GM18870 (cell line): ENCODE data around the gene LBP.
"Not testable (repeated sequence)": the region's sequence is repeated elsewhere in the genome, so short reads cannot be mapped to it uniquely, and the experiment has no call there.

Source experiments
- ATAC-seq: cut with Tn5 transposase; IDR thresholded peaks from one replicate; pipeline ENCODE4 v1.9.1; 2021; ENCODE audit warnings: moderate library complexity; ENCODE audit not compliant: unreplicated experiment

Gene LBP

GRCh38 chr20:38320221-38320620, 26.1 kb upstream of the LBP start:
- ATAC-seq = no peak

GRCh38 chr20:38321959-38322598, 24.2 kb upstream of the LBP start:
- no peak for ATAC-seq

- ATAC-seq = no peak
Observed at GRCh38 chr20:38324159-38324558, 22.1 kb upstream of the LBP start.

DNA sequence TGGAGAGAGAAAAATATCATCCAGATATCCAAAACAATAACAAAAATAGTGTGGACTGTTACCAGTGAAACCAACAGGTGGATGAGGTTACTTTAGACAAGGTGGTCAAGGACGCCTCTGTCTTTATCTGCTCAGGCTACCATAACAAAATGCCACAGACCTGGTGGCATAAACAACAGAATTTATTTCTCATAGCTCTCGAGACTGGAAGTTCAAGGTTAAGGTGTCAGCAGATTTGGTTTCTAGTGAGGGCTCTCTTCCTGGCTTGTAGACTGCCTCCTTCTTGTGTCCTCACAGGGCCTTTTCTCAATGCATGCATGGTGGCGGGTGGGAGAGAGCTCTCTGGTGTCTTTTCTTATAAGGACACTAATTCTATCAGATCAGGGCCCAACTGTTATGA, 21.1 kb upstream of the LBP start:
- no peak for ATAC-seq

DNA sequence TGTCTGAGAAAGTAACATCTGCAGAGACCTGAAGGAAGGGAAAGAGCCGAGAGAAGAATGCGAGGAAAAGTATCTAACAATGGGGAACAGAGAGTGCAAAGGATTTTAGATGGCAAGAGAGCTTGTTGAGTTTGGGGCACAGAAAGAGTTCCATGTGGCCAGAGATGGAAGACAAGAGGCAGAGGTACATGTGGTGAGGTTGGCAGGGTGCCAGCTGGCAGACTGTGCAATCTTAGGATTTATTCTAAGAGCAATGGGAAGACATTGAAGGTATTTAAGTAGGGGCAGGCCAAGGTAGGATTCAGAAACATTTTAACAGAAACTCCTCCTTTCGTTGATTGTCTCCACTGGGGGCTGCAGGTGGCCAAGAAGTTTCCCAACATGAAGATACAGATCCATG, 20.4 kb upstream of the LBP start:
- ATAC-seq = no peak

- ATAC-seq = no peak
Observed at GRCh38 chr20:38326309-38326708, 20.0 kb upstream of the LBP start.

GRCh38 chr20:38330638-38331037, 15.6 kb upstream of the LBP start:
- ATAC-seq = no peak

DNA sequence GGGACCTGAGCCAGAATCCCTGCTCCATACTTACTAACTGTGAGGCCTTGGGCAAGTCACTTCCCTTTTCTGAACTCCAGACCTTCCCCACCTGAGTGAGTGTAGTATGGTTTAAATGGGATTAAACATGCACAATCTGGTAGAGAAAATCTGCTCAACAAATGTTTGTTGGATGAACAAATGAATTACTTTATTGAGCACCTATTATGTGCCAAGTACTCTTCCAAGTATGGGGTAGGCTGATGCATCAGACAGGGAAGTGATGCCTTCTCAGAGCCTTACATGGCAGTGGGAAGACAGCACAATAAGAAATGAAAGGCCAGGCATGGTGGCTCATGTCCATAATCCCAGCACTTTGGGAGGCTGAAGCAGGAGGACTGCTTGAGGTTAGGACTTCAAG, 15.0 kb upstream of the LBP start:
- ATAC-seq = no peak

GRCh38 chr20:38331814-38332213, 14.5 kb upstream of the LBP start:
- no peak for ATAC-seq

DNA sequence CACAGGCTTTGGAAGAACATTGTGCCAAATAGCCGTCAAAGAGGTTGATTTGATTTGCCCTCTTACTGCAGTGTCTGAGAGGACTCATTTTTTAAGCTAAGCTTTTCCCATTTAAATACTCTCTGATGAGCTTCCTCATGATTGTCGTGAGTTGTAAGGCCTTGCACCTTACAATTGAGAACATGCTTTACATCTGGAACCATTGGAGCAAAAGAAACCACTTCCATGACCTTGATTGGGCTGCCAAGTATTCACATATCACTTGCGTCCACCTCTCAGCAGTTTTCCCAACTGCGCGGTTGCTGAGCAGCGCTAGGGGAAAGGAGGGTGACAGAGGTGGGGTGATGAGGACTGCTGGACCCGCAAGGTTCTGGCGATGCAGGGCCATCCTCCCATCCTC, 12.3 kb upstream of the LBP start:
- ATAC-seq = no peak

DNA sequence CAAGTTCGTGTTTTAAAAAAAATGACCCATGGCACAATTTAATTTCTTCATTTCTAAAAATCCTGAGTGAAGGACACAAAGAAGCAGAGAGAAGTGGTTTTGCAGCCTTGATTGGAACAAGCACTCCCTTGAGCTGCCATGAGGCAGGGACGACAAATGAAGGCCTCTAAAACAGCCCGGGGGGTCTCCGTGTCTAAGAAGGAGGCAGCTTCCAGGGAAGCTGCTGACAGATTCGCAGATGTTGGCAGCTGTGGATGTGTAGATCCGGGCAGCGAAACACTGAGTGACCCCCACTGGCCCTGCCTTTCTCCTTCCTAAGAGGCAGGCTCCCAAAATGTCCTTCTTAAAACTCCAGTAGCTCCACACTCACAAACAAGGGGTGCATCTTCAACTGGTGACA, 9.6 kb upstream of the LBP start:
- no peak for ATAC-seq

DNA sequence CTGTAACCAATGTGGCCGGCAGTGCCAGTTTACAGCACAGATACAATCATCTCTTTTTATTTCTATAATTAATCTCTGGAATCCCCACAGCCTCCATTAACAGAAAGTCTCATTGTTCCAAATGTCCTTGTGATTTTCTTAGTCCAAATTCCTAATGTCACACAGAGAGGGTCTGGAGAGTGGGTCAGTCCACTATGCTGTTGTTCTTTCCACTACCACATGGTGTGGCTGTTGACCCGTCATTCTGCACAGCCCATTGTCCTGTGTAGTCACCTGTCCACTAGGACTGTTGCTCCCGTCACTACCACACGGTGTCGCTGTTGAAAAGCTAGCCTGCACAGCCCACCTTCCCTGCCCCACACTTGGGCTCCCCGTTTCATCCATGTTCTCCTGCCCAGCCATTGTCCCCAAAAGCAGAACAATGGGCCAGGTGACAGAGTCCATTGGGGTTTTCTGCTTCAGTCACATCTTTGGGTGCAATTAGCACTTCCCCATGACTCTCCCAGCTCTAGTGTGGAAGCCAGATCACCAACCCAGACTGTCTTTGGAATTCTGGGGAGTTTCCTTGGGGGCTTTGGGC, 8.6 kb upstream of the LBP start:
- no peak for ATAC-seq

- ATAC-seq = no peak
Observed at GRCh38 chr20:38338849-38339520, 7.3 kb upstream of the LBP start.

GRCh38 chr20:38339521-38339896, 6.8 kb upstream of the LBP start:
- not testable (repeated sequence) for ATAC-seq

- ATAC-seq = no peak
Observed at GRCh38 chr20:38339997-38340396, 6.3 kb upstream of the LBP start.

DNA sequence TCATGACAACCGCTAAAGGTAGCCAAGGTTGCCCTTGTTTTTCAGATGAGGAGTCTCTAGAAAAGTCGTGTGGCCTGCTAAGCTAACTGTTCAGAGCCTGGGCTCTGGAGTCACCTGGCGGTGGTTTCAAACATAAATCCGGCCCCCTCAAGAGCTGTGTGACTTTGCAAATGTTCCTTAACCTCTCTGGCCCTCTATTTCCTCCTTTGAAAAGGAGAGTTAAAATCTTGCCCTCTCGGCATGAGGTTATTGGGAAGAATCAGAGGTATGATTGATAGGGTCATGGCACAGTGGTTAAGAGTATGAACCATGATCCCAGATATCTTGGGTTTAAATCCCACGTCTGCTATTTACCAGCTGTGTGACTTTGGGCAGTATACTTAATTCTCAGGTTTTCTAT, 5.6 kb upstream of the LBP start:
- ATAC-seq = no peak

DNA sequence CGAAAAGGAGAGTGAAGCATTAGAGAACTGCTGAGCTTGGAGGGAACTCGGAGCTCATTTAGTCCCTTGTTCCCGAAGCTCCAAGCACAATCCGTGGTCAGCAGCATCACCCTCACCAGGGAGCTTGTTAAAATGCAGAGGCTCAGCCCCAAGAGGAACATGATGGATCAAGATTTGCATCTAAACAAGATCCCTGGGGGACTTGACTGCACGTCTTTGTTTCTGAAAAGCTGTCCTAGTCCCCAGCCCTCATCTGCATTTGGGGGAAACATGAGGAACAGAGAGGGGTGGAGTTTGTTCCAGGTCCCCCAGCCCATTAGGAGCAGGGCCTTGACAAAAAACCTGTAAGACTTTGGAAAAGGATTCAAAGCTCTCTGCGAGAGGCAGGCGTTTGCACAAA, 4.1 kb upstream of the LBP start:
- ATAC-seq = no peak

DNA sequence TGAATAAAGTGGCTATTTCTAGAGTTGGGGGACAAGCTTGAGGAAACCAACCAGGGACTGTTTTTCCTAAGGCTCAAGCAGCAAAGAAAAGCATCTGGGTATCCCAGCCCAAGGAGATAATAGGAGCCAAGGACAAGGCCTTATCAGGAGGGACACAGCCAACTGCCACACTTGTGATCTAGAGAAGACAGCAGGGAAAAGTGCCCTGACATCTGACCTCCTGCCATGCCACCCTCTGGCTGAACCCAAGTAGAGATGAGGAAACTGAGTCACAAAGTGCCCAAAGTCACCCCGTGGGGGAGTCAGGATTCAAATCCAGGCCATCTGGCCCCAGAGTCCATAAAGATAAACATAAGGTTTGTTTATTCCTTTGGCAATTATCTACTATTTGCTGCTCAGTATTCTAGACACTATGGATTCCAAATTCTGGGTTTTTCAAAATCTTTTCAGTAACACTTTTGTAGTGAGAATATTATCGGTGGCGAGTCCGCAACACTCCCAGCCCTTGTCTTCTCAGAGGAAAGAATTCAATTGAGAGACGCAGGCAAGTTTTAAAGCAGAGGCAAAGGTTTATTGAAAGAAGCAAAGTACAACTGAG, 3.5 kb upstream of the LBP start:
- ATAC-seq = no peak

GRCh38 chr20:38343311-38344106, 2.8 kb upstream of the LBP start:
- ATAC-seq = no peak

DNA sequence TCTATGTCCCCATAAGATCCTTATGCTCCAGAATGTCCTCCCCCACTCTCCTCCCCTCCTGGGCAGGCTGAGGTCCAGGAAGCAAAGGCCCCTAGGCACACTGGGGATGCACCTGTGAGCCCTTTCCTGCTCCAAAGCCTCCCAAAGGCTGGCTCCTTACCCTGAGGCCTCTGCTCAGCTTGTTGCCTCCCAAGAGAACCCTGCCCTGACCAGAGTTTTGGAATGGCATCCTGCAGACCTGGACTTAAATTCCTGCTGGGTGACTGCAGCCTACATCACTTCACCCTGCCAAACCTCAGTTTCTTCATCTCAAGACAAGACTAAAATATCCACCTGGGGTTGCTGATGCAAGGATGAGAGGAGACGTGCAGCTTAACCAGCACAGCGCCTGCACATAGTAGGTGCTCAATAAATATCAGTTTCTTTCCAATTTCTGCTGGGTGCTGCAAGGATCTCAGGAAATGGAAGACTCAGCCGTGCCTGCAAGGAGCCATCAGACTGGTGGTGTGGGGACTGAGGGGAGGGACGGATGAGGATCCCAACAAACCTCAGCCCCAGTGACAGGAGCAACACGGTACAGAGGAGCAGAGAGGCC, 2.1 kb upstream of the LBP start:
- ATAC-seq = no peak

DNA sequence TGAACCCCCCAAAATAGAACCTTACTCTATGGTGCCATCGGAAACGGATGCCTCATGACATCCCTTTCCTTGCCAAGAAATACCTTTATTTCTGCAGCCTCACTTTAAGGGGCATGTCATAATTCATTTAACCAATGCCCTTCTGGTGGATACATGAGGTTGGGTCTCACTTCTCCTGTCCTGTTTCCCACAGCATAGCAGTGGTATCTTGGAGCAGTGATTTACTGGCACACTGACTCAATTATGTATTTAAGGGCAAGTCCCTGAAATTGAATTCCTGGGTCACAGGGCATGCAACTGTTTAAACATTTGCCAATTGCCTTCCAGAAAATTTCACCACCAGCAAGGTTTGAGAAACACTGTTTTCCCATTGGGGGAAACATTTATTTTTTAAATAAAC, 639 bp upstream of the LBP start:
- no peak for ATAC-seq
